ENCODE results near the gene SCGB2A2.

The SCGB2A2 gene

DNA sequence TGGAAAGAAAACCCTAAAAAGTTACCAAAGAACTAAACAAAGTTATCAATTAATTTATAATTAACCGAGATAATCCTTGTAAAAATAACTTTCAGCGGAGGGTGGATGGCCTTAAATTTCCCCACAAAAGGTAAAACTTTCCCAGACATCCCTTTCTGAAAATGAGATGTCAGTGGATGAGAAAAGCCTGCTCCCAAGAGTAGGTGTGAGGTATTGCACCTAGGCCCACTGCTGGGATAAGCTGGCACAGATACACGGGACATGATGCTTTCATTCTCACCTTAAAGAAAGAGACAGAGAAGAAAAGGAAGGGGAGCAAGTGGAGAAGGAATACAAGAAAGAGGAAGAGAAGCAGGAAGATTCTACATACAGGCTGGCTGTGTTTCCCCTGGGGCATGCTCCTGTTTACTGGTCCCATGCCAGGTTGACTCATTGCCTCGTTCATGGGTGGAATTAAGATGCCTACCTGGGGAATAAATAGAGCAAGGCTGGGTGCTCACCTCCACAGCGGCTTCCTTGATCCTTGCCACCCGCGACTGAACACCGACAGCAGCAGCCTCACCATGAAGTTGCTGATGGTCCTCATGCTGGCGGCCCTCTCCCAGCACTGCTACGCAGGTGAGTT is at the start of gene SCGB2A2:
SCGB2A2 (plus strand) TSS at position 505 of the 625 bp plus-strand sequence; CDS start at position 564, 59 bp downstream.
- DNase-seq (ENCODE audit: low spot score) = no peak

DNA sequence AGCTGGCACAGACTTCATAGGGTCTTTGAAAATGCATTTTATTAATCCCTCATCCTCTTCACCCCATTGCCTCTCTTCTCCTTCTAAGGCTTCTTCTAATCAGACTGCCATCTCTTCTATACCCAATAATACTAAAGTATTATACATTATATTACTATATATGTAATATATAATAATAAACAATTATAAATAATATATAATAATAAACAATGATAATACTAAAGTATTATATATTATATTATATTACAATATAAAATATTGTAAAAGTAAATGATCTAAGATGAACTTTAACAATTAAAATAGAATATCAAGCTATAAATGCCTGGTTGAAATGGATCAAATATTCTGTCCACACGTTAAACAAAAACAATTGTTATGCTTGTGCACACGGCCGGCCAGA is 48.5 kb upstream of the SCGB2A2 start:
- no peak for DNase-seq (ENCODE audit: low spot score)

DNA sequence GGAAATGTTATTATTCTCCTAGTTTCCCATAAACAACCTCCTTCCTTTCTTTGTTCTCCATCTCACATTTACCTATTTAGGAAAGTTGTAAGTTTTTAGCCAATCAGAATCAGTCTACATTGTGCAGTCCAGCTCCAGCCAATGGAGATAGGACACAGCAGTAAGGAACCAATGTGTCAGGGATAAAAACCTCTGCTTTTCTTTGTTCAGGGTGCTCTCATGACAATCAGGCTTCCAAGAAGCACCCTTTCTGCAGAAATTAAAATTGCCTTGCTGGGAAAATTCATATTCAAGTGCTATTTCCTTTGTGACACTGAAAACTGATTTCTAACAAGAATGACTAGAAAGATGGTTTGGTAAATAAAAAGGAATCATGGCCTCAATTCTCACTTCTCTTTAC is 46.9 kb upstream of the SCGB2A2 start:
- DNase-seq (ENCODE audit: low spot score) = no peak

DNA sequence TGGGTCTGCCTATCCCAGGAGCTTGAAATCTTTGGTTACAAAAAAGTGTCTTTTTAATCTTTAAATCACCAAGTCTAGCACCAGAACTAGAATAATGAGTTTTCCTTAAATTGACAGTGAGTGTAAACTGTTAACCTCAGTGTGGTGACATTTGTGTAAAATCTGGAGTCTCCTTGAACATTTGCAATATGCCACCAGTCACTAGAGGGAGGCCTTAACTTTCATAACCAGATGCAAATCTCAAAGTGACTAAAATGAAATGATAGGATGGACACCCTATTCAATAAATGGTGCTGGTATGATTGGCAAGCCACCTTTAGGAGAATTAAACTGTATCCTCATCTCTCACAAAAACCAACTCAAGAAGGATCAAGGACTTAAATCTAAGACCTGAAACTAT is 36.2 kb upstream of the SCGB2A2 start:
- DNase-seq (ENCODE audit: low spot score) = no peak

DNA sequence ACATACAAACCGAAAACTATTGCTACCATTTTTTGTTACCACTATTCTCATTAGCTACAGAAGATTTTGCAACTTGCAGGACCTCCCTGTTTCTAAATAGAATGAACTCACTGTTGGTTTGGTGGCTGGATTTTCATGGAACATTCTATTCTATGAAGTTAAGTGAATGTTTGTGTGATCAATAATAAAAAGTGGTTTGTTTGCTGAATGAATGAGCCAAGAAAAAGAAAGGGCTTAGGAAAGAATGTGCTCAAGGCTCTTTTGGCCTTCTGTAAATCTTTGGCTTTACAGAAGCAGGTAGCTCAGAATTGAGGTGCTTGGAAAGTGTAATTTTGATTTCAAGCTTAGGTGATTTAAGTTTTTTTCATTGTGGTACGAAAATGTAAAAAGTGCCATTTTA is 33.8 kb upstream of the SCGB2A2 start:
- DNase-seq (ENCODE audit: low spot score) = no peak

DNA sequence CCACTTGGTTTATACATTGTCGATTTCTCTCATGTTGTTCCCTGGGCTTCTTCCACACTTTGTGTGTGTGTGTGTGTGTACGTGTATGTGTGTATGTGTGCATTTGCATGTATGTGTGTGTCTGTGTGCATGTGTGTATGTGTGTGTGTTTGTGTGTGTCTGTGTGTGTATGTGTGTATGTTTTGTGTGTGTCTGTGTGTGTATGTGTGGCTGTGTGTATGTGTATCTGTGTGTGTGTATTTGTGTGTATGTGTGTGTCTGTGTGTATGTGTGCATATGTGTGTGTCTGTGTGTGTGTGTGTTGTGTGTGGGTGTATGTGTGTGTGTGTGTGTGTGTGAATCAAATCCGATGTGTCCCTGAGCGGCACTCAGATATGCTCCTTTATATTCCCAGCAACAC is 32.5 kb upstream of the SCGB2A2 start:
- DNase-seq (ENCODE audit: low spot score) = no peak

DNA sequence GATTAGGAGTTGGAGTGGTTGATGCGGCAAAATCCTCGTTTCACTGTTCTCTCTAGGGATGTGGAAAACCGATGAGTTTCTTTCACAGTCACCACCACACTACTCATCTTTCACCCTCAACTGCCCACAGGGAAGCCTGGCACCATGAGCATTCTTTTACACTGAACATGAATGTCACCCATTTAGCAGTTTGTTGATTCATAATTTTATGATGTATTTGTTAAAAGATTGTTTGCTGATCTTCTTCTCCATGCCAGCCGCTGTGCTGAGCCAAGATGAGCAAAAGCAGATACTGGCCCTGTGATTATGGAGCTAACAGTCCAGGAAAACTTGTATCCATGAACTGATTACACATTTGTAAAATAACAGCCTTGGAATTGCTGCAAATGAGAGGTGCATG is 31.8 kb upstream of the SCGB2A2 start:
- DNase-seq (ENCODE audit: low spot score) = no peak

DNA sequence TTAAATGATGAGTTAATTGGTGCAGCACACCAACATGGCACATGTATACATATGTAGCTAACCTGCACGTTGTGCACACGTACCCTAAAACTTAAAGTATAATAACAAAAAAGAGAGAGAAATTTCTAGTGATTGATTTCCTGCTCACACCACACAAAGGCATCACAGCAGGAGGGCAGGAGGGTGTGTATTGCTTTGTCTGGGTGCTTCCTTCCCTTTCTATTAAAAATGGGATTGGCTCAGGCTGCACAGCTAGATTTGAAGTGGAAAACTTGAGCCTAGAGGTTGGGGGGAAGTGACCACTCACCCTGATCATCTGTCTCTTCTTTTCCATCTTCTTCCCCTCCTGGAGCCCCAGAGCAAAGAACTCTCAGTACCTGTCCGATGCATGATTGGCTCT is 28.9 kb upstream of the SCGB2A2 start:
- no peak for DNase-seq (ENCODE audit: low spot score)

DNA sequence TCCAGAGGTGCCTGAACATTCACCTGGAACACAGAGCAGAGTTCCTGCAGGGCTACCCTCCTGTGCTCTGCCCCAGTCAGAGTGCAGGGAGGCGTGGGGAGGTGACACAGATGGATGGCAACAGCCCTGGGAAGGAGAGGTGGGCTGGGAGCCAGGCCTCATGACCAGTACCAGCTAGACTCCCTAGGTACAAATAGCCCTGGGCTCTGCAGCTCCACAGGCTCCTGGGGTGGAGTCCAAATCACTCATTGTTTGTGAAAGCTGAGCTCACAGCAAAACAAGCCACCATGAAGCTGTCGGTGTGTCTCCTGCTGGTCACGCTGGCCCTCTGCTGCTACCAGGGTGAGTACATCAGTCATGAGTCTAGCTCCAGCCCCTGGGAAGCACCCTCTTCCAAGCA is 27.9 kb upstream of the SCGB2A2 start, which contains the start of gene SCGB1D2:
SCGB1D2 (plus strand) TSS at position 219 of the 400 bp plus-strand sequence; CDS start at position 288, 69 bp downstream.
- DNase-seq (ENCODE audit: low spot score) = peak; percentile 50

DNA sequence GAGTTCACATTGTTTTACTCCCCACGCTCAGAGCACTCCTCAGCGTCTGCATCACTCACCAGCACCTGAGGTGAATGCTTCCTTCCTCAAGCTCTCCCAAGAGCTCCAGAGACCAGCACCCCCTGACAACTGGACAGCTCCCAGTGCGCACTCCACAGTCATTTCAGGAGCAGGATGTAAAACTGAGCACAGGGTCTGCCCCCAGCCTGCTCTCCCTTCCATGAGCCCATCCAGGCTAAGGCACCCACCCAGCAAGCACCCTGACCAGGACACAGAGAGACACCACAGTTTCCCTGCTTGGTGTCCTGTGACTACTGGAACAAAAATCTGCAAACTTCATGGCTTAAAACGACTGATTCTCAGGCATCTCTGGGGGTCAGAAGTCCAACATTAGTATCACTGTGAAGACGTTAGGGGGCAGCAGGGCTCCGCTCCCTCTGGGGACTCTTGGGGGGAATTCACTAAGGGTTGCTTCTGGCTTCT is 24.6 kb upstream of the SCGB2A2 start:
- peak; percentile 72 for DNase-seq (ENCODE audit: low spot score)

DNA sequence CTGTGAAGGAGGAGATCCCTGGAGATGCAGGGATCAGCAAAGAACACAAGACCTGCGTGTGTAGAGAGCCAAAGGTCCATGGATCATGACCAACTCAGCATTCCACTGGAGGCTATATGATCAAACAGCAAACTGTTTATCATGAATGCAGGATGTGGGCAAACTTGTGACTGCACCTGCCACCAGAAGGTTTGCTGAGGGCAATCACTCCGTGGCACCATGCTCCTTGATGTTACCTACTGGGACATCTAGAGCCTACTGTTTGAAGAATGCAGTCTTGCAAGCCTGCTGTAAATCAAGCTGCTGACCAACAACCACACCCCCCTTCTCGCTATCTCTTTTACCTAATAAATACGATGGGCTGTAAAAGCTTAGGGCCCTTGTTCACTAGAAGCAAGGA is 18.3 kb upstream of the SCGB2A2 start:
- no peak for DNase-seq (ENCODE audit: low spot score)

DNA sequence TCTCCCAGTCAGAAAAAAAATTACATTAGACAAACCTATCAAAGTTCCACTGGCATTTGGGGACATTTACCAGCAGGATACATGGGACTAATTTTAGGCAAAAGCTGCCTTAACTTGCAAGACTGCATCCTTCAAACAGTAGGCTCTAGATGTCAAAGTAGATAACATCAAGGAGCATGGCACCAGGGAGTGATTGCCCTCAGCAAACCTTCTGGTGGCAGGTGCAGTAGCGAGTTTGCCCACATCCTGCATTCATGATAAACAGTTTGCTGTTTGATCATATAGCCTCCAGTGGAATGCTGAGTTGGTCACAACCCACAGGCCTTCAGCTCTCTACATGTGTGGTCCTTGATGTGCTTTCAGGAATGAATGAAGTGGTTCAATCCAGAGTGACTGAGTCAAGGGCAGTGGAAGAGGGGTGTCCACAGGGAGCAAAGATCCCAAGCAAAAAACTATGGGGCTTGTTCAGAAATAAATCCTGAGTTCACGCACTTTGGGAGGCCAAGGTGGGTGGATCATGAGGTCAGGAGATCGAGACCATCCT is 15.9 kb upstream of the SCGB2A2 start:
- no peak for DNase-seq (ENCODE audit: low spot score)

DNA sequence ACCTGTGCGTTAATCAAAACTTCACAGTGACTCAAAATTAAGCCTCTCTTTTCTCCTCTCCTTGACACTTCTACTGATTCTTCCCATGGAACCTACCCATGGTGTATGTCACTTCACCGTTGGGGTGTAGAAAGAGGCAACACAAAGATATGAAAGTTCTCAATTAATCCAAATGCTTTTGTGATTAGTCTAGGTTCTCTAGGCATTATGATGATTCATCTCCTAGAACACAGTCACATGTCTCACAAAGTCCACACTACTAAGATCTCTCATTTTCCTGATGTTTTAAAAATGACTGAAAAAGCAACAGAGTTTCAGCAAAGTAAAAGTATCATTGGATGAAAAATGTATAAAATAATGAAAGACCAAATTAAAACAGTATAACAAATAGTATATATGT is 13.7 kb upstream of the SCGB2A2 start:
- no peak for DNase-seq (ENCODE audit: low spot score)

DNA sequence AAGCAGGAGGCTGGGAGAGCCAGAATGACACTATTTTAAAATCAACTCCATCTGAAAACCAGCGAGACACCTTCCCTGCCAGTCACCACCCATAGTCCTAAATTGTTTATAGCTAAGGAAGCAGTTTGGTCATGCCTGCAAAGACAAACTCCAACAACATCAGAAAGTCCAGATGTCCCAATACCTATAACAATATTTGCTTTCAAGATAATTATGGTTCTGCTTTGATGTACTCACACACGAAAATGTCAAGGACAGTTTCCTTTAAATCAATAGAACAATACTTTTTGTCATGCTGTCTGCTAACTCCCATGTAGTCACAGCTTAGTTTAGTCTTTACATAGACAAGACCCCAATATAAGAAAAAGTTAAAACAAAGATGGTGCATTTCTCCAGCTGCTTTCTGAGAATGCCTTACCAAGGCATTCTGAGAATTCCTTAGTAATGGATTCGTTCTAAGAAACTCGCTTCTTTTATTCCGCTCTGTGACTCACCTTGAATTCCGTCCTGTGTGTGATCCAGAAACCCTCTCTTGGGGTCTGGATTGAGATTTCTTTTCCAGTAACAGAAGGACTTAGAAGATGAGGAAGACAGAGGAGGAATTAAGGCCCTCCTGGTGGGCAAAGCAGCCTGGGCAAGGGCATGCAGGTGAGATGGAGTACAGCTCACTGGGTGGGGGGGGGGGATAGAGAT is 9.6 kb upstream of the SCGB2A2 start:
- no peak for DNase-seq (ENCODE audit: low spot score)

DNA sequence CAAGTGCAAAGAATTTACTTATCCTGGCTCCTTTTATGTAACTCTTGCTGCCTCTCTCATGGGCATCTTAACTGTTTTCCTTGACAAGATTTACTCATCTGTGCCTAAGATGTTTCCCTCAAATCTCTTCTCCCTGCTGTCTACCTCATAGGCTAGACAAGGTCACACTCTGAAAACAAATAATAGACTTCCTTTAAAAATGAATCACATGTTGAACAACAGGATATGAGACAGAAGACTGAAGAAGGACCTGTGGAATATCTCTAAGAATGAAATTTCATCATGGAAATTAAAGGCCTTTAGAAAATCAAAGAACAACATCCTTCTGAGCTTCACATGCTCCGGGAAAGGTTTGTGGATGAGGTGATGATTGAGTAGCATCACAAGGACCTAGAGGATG is 6.0 kb upstream of the SCGB2A2 start:
- no peak for DNase-seq (ENCODE audit: low spot score)

DNA sequence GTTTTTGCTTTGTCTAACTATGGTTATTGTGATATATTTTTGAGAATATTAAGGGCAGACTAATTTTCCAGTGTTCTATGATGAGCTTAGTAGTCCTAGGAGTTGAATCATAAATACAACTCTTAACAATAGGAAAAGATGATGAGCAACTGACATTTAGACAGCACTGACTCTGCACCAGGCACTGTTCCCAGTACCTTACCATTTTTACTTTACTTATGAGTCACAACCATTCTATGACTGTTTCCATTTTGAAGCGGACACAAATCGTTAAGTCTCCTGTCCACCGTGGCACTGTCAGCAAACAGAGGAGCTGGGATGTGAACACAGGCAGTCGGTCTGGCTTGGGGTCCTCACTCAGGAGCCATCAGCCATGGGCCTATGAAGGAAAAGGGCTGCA is 3.4 kb upstream of the SCGB2A2 start:
- no peak for DNase-seq (ENCODE audit: low spot score)

DNA sequence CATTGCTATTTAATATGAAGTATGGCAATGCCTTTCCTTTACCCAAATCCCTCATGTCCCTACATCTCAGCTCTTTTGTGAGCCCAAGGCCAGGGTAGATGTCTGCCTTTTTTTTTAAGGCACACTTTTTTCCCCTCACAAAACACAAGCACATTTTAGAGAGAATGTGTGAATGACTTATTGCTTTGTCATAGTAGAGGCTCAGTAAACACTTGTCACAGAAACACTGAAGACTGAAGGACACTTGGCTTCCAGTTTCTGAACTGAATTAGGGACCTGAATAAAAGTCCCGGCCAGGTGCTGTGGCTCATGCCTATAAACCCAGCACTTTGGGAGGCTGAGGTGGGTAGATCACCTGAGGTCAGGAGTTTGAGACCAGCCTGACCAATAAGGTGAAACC is 2.9 kb upstream of the SCGB2A2 start:
- no peak for DNase-seq (ENCODE audit: low spot score)

DNA sequence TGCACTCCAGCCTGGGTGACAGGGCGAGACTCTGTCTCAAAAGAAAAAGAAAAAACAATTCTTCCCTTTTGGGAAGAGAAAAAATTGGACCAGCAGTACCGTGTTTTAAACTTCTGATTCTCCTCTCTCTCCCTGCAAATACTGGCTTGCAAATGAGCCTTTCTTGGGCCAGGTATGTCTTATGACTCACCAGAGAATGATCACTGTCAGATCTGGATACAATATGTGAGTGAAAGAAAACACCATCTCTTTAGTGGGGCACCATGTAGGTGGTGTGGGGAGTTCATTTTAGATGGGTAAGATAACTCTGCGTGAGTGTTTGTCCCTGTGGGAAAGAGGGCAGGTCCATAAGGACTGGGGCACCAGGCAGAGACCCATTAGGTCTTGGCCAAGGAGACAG is 2.4 kb upstream of the SCGB2A2 start:
- DNase-seq (ENCODE audit: low spot score) = no peak

DNA sequence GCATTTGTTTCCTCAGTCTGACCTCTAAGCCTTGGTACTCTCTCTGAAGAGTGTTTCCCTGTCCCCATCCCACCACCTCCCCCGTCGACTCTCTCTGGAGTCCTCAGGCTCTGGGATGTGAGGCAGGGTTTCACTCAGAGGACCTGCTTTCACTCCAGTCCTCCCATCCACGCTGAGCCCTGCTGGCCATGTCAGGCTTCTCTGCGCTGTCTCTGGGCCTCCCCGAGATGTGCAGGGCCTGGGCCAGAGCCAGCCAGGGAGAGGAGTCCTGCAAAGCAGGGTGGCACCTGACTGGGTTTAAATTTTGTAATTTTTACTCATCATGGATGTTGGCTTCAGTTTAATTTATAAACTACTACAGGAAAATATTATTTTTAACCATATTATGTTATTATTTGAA is 3.3 kb downstream of the SCGB2A2 start:
- DNase-seq (ENCODE audit: low spot score) = no peak

DNA sequence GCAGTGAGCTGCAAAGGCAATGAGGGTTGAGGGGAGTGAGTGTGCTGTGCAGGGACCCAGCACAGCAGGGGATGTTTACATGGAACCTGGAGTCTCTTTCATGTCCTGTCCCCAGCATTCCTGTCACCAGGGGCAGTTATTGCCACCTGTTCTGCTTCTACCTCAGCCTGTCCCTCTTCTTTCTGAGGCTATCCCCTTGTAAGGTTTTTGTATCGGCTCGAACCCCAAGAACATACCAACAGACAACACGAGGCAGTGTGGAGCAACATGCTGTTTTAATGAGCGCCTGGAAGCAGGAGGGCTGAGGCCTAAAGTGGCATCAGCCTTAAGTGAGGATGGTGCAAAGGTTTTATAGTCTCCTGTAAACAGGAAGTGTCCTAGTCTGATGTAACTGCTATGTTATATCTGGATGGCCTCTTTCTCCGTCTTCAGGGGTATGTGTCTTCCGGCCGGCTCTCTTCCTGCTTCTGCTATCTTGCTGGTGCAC is 3.9 kb downstream of the SCGB2A2 start:
- no peak for DNase-seq (ENCODE audit: low spot score)

DNA sequence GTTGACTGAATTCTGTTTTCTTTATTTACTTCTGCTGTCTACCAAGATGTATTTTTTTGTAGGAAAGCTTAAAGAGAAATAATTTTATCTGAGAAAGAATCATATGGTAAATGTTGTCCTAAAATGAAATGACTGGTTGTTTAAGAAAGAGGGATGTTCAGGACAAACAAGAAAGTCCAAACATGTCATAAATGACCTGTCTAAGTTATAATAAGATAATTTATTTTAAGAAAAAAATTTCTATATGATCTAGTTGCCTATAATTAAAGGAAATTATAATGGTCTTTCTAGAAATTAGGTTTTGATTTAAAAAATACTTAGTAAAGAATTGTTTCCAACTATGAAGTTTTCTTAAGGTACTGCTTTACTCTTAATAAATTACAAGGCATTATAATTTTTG is 10.5 kb downstream of the SCGB2A2 start:
- no peak for DNase-seq (ENCODE audit: low spot score)

DNA sequence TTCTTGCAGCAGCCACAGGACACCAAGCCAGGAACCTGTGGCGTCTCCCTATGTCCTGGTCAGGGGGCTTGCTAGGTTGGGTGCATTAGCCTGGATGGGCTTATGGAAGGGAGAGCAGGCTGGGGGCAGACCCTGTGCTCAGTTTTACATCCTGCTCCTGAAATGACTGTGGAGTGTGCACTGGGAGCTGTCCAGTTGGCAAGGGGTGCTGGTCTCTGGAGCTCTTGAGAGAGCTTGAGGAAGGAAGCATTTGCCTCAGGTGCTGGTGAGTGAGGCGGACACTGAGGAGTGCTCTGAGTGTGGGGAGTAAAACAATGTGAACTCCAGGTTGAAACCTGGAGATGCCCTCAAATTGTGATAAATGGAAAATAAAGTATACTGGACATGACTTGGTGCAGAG is 25.5 kb downstream of the SCGB2A2 start:
- peak; percentile 67 for DNase-seq (ENCODE audit: low spot score)

DNA sequence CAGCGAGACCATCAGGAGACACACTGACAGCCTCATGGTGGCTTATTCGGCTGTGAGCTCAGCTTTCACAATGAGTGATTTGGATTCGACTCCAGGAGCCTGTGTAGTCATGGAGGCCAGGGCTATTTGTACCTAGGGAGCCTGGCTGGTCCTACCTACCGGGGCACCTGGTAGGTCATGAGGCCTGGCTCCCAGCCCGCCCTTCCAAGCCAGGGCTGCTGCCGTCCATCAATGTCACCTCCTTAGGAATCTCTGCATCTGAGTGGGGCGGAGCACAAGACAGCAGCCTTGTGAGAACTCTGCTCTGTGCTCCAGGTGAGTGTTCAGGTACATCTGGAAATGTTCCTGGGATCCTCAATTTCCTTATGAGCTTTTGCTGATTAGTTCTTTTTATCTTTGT is 29.0 kb downstream of the SCGB2A2 start, which contains the start of gene SCGB1D4:
SCGB1D4 (minus strand) TSS at position 101 of the 400 bp plus-strand sequence; CDS start at position 36, 65 bp downstream.
- DNase-seq (ENCODE audit: low spot score) = no peak
